B cell (primary cell): ENCODE results near the gene APBA2. TPM values are rescaled to one million over a fixed set of nuclear protein-coding genes. Genes with fewer than 3 reads are reported as not detected.

Experiments
- ATAC-seq: fragments of 200-7000 bp; cut with Tn5 transposase; one replicate; pipeline ENCODE4 v1.10.0; 2021; ENCODE audit warnings: low read depth, mild to moderate bottlenecking, moderate number of reproducible peaks, moderate library complexity
- CTCF ChIA-PET: fragments of 350-600 bp; sonication (Branson Sonifier 250); formaldehyde crosslinking; loops from one replicate; lab custom pipeline; 2021; ENCODE audit warnings: antibody characterized with exemption, inconsistent platforms; lab: Charles Lee
- POLR2A ChIA-PET: fragments of 350-600 bp; sonication (Branson Sonifier 250); formaldehyde crosslinking; loops from one replicate; lab custom pipeline; 2021; ENCODE audit warnings: antibody characterized with exemption; lab: Charles Lee
- DNase-seq: peaks from one replicate; pipeline ENCODE4 v3.0.0; 2013
- H2AFZ ChIP-seq: 2 replicates; pipeline ENCODE4 v1.6.1; 2012; ENCODE audit warnings: mild to moderate bottlenecking, low read depth, low read length; ENCODE audit not compliant: insufficient read depth, poor library complexity, severe bottlenecking
- H3K27ac ChIP-seq, 2 donors: 1 replicate in 1 of 2; 2 replicates in 1 of 2; pipeline ENCODE4 v1.5.1; 2012 to 2013; ENCODE audit warnings: low read length in 2 of 2, mild to moderate bottlenecking in 2 of 2, moderate library complexity in 1 of 2
- H3K27me3 ChIP-seq, 4 experiments: fragments of 200-600 bp in 1 of 4; sonication (generic) in 1 of 4; replicated peaks in 1 of 4; 1 replicate in 2 of 4; 2 replicates in 2 of 4; pipeline versions ENCODE4 v1.6.1 to v1.7.0; 2013 to 2016; ENCODE audit warnings: low read length in 3 of 4, mild to moderate bottlenecking in 2 of 4, mixed read lengths in 1 of 4, moderate library complexity in 1 of 4; ENCODE audit not compliant: insufficient read depth in 4 of 4, control insufficient read depth in 3 of 4; ENCODE audit errors: control extremely low read depth in 1 of 4
- H3K36me3 ChIP-seq, 2 experiments: replicated peaks in 1 of 2; 1 replicate in 1 of 2; 2 replicates in 1 of 2; pipeline versions ENCODE4 v1.6.1 to v1.7.1; 2013; ENCODE audit warnings: low read length in 1 of 2; ENCODE audit not compliant: insufficient read depth in 2 of 2, control insufficient read depth in 1 of 2; ENCODE audit errors: control extremely low read depth in 1 of 2, extremely low read depth in 1 of 2
- H3K4me1 ChIP-seq, 2 donors: fragments of 200-600 bp in 1 of 2; sonication (generic) in 1 of 2; 1 replicate in 1 of 2; 2 replicates in 1 of 2; pipeline versions ENCODE4 v1.5.1 to v1.6.1; 2013 to 2017; ENCODE audit warnings: low read length in 2 of 2; ENCODE audit not compliant: control insufficient read depth in 2 of 2, insufficient read depth in 2 of 2
- H3K4me2 ChIP-seq: replicated peaks from 2 replicates; pipeline ENCODE3; 2012; ENCODE audit warnings: mild to moderate bottlenecking, low read depth, low read length; ENCODE audit not compliant: poor library complexity, severe bottlenecking
- H3K4me3 ChIP-seq, 5 experiments: fragments of 200-600 bp in 1 of 5; sonication (generic) in 1 of 5; 1 replicate in 3 of 5; 2 replicates in 2 of 5; pipeline versions ENCODE4 v1.5.1 to v1.7.0; 2011 to 2016; ENCODE audit warnings: low read length in 4 of 5, mild to moderate bottlenecking in 4 of 5, low read depth in 2 of 5, control low read depth in 1 of 5, moderate library complexity in 1 of 5; ENCODE audit not compliant: insufficient read depth in 1 of 5; ENCODE audit errors: control extremely low read depth in 1 of 5, extremely low read depth in 1 of 5
- H3K79me2 ChIP-seq: fragments of 200-600 bp; sonication (generic); one replicate; pipeline ENCODE4 v1.6.0; 2016; ENCODE audit warnings: low read length; ENCODE audit not compliant: control insufficient read depth, insufficient read depth
- H3K9ac ChIP-seq: fragments of 200-600 bp; sonication (generic); 2 replicates; pipeline ENCODE4 v1.6.1; 2017; ENCODE audit warnings: mild to moderate bottlenecking, low read length, moderate library complexity
- H3K9me3 ChIP-seq, 3 donors: one replicate each; pipeline versions ENCODE4 v1.6.1 to v1.7.1; 2013; ENCODE audit warnings: low read length in 2 of 3; ENCODE audit not compliant: control insufficient read depth in 2 of 3, insufficient read depth in 1 of 3; ENCODE audit errors: control extremely low read depth in 1 of 3
- H4K20me1 ChIP-seq: 2 replicates; pipeline ENCODE4 v1.6.0; 2012; ENCODE audit warnings: mild to moderate bottlenecking, low read length; ENCODE audit not compliant: insufficient read depth, control insufficient read depth, poor library complexity, severe bottlenecking
- H3K27ac Mint-ChIP-seq: one replicate; pipeline ENCODE4 v1.8.0; 2021; ENCODE audit warnings: mixed read lengths
- H3K27me3 Mint-ChIP-seq: one replicate; pipeline ENCODE4 v1.8.0; 2021; ENCODE audit warnings: mixed read lengths
- H3K4me1 Mint-ChIP-seq: one replicate; pipeline ENCODE4 v1.8.0; 2021; ENCODE audit warnings: mixed read lengths
- H3K4me3 Mint-ChIP-seq: one replicate; pipeline ENCODE4 v1.8.0; 2021; ENCODE audit warnings: mixed read lengths
- H3K9me3 Mint-ChIP-seq: one replicate; pipeline ENCODE4 v1.8.0; 2022; ENCODE audit warnings: mixed read lengths; ENCODE audit not compliant: insufficient read depth
- EZH2 ChIP-seq: IDR thresholded peaks from 2 replicates; pipeline ENCODE4 v1.6.1; 2012; ENCODE audit warnings: borderline replicate concordance, low read depth, mild to moderate bottlenecking, moderate library complexity, low read length; ENCODE audit not compliant: insufficient read depth, poor library complexity, severe bottlenecking
- WGBS: methylation state at CpG from one replicate; pipeline ENCODE4 v1.1.5; 2013; ENCODE audit warnings: missing lambda C conversion rate; ENCODE audit not compliant: insufficient coverage; 5-methylcytosine and 5-hydroxymethylcytosine counted together
- intact Hi-C: fragments of 100-400 bp; cut with micrococcal nuclease; formaldehyde crosslinking; loops from one replicate; pipeline ENCODE4 v1.10.0; 2022
- polyA plus RNA-seq: library from polyadenylated mRNA; depleted of rRNA; stranded (reverse); fragments of >200 nt; gene quantifications from 2 replicates; pipeline ENCODE4 v1.2.3, GENCODE V29; 2012
- total RNA-seq, 2 donors: library from RNA; stranded (reverse); fragments of 120-200 nt in 1 of 2; gene quantifications; 1 replicate in 1 of 2; 2 replicates in 1 of 2; pipeline versions ENCODE4 v1.2.3 to v1.2.4, GENCODE V29; 2013 to 2022
- TF ChIP-seq, protein P1 (sequence below): fragments of 200-600 bp; IDR thresholded peaks from one replicate; pipeline ENCODE4 v1.8.0; 2022; ENCODE audit warnings: antibody characterized with exemption, mild to moderate bottlenecking

The APBA2 gene
- total and polyA plus RNA-seq, 2 donors (not counting 1 experiment from before 2014, with no cell fraction given), result 0.19 TPM; not detected in 1

DNA sequence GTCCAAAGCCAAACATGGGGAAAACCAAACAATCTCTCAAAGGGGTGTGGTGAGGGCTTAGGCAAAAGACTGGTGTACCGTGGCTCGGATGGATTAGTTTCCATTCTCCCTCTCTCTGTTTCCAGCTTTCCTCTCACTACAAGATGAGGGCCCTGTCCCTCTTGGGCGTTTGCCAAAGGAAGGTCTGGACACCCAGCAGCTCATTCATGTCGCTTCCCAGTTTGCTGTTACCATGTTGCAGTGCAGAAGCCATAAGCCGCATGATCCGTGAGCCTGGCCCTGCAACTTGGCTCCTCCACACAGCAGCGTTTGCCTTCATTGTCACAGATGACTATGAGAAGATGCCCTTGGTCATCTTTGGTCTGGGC is 92.2 kb downstream of the APBA2 start:
- H3K9ac ChIP-seq, result no peak overlapping the region
- H3K27ac ChIP-seq, result no peak overlapping the region
- H3K4me2 ChIP-seq, result no peak overlapping the region
- CTCF ChIA-PET, result no interaction called here
- H3K9me3 Mint-ChIP-seq, result no peaks in the 10 kb centered on the region
- no peaks in the 10 kb centered on the region for H3K36me3 ChIP-seq
- no peak overlapping the region for H3K27ac Mint-ChIP-seq
- no peaks in the 10 kb centered on the region for H3K4me1 Mint-ChIP-seq
- TF ChIP-seq, protein P1, sequence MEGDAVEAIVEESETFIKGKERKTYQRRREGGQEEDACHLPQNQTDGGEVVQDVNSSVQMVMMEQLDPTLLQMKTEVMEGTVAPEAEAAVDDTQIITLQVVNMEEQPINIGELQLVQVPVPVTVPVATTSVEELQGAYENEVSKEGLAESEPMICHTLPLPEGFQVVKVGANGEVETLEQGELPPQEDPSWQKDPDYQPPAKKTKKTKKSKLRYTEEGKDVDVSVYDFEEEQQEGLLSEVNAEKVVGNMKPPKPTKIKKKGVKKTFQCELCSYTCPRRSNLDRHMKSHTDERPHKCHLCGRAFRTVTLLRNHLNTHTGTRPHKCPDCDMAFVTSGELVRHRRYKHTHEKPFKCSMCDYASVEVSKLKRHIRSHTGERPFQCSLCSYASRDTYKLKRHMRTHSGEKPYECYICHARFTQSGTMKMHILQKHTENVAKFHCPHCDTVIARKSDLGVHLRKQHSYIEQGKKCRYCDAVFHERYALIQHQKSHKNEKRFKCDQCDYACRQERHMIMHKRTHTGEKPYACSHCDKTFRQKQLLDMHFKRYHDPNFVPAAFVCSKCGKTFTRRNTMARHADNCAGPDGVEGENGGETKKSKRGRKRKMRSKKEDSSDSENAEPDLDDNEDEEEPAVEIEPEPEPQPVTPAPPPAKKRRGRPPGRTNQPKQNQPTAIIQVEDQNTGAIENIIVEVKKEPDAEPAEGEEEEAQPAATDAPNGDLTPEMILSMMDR, result no peak
- TF ChIP-seq EZH2, result no peak
- no peak overlapping the region for H3K4me3 ChIP-seq
- no peak overlapping the region for H3K4me3 Mint-ChIP-seq
- H2AFZ ChIP-seq, result no peak overlapping the region
- no peaks in the 10 kb centered on the region for H3K79me2 ChIP-seq
- H3K27me3 ChIP-seq, result no peaks in the 10 kb centered on the region
- 86% methylated on average over 6 of the region's 7 CpGs for WGBS
- H3K9me3 ChIP-seq, result peaks cover 0 to 3% (median 0%) of the 10 kb centered on the region in 3 donors
- DNase-seq (no peak), ATAC-seq (no peak)
- H4K20me1 ChIP-seq, result no peaks in the 10 kb centered on the region
- POLR2A ChIA-PET, result no interaction called here
- no peaks in the 10 kb centered on the region for H3K27me3 Mint-ChIP-seq
- no peaks in the 10 kb centered on the region for H3K4me1 ChIP-seq
- intact Hi-C loops, result no loop called here

DNA sequence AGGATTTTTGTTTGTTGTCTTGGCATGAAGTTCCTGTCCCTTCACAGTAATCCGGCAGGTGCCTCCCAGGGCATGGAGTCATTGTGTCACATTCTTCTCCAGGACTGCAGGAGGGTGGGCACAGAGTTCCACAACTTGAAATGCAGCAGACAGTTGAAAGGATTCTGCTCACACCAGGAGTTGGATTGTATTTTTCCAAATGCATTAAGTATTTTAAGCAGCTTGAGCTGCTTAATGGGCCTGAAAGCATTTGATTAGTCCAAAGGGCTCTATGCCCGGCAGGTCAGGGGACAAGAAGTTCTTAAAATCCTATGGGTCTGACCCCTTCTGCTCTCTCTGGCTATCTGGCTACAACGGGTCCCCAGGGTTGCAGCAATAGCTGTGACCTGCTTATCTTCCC is 92.9 kb downstream of the APBA2 start:
- Histone ChIP-seq H3K27ac (no peak overlapping the region), H3K79me2 (no peaks in the 10 kb centered on the region), H3K9me3 (peaks cover 0 to 6% (median 0%) of the 10 kb centered on the region in 3 donors), H3K9ac (no peak overlapping the region), H3K36me3 (no peaks in the 10 kb centered on the region), H4K20me1 (no peaks in the 10 kb centered on the region), H3K4me3 (no peak overlapping the region), H2AFZ (no peak overlapping the region), H3K4me1 (no peaks in the 10 kb centered on the region), H3K4me2 (no peak overlapping the region), H3K27me3 (no peaks in the 10 kb centered on the region)
- TF ChIP-seq, protein P1, result no peak
- no peak for TF ChIP-seq EZH2
- no peak for ATAC-seq
- WGBS, result 87% methylated on average over 3 of the region's 3 CpGs
- H3K4me3 Mint-ChIP-seq, result no peak overlapping the region
- intact Hi-C loops, result no loop called here
- H3K9me3 Mint-ChIP-seq, result no peaks in the 10 kb centered on the region
- no peak overlapping the region for H3K27ac Mint-ChIP-seq
- POLR2A ChIA-PET, result no interaction called here
- CTCF ChIA-PET, result no interaction called here
- H3K4me1 Mint-ChIP-seq, result no peaks in the 10 kb centered on the region
- DNase-seq, result no peak
- no peaks in the 10 kb centered on the region for H3K27me3 Mint-ChIP-seq
